ENCODE measurements around the gene PLPP6. TPM values are rescaled to one million over a fixed set of nuclear protein-coding genes. Genes with fewer than 3 reads are reported as not detected.

PLPP6 gene
- total RNA-seq, 4 donors from 2014 or later = 7.1 to 22.7 (median 16.3) TPM

DNA sequence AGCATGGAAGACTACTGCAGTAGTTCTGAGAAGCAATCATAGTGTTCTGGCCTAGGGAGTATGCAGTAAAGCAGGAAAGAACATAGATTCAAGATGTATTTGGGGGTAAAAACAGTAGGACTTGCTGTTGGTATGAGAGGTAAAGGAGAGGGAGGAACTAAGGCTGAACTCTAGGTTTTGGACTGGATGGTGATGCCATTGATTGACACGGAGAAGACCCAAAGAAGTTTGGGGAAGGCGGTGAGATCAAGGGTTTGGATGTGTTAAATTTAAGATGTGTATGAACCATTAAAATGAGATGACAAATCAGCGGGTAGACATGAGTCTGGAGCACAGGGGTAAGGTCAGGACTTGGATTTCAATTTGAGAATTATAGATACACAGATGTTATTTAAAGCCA, 15.3 kb downstream of the PLPP6 start:
- TF ChIP-seq EP300 (IDR thresholded peaks at IDR 0.05; ENCODE audit: low read depth) = no peak
- TF ChIP-seq, protein P1, sequence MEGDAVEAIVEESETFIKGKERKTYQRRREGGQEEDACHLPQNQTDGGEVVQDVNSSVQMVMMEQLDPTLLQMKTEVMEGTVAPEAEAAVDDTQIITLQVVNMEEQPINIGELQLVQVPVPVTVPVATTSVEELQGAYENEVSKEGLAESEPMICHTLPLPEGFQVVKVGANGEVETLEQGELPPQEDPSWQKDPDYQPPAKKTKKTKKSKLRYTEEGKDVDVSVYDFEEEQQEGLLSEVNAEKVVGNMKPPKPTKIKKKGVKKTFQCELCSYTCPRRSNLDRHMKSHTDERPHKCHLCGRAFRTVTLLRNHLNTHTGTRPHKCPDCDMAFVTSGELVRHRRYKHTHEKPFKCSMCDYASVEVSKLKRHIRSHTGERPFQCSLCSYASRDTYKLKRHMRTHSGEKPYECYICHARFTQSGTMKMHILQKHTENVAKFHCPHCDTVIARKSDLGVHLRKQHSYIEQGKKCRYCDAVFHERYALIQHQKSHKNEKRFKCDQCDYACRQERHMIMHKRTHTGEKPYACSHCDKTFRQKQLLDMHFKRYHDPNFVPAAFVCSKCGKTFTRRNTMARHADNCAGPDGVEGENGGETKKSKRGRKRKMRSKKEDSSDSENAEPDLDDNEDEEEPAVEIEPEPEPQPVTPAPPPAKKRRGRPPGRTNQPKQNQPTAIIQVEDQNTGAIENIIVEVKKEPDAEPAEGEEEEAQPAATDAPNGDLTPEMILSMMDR (IDR thresholded peaks at IDR 0.05) = no peak
- TF ChIP-seq POLR2AphosphoS5 (IDR thresholded peaks at IDR 0.05) = no peak
- no peak for TF ChIP-seq POLR2A (IDR thresholded peaks at IDR 0.05)
- intact Hi-C loops (cut with DNase I; ENCODE audit: low total_unique reads) (no loop called here), in situ Hi-C loops (cut with MboI; ENCODE audit: low pct_ligation_motif_present in 1 of 4, low pct_unique_long_range_greater_than_20kb in 1 of 4, low sequenced_read_pairs in 3 of 4) (loop anchor here in 2 of 4 donors (10.0 to 25.0 kb wide), 2 partner anchors 67 to 1335 kb away; partner anchors contain the start of genes AK3 (in 2 of the 2) and RANBP6 (in 1 of the 2))
- H3K4me3 ChIP-seq = no peak overlapping the region
- H3K4me1 ChIP-seq = peaks cover 18 to 28% (median 22%) of the 10 kb centered on the region in 4 donors
- H3K27ac ChIP-seq = peak overlapping the region; percentile 96 to 99 (median 97)
- H3K9me3 ChIP-seq = no peaks in the 10 kb centered on the region
- WGBS, 2 donors (ENCODE audit: low coverage in 1 of 2) = 73 to 81% methylated on average over 2 to 3 of the region's 3 CpGs
- DNase-seq = no peak
- no peaks in the 10 kb centered on the region for H3K27me3 ChIP-seq
- H3K36me3 ChIP-seq = no peaks in the 10 kb centered on the region

DNA sequence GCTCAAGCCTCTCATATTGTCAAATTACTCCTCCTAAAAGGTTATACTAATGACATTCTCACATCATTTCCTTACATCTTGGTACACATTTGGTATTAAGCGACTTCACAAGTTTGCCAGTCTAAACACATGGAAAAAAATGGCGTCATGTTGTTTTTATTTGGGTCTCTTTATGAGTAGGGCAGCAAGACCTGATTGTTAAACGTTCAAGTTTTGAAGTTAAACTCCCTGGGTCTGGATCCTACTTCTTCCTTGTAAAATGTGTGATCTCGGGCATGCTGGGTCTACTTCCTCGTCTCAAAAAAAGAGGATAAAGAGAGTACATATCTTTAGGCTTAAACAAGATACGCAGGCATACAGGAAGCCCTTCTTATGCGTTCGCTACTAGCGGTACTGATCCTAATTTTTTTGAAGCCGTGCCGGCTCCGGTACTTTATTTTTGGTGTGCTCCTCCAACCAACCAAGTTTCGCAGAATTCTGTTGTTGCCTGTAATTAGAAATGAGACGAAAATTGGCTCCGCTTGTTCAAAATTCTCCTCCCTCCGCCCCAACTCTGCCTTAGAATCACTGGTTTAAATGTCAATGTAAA, 16.7 kb downstream of the PLPP6 start:
- Histone ChIP-seq H3K4me3 (peak overlapping the region; percentile 36 to 80 (median 74)), H3K27ac (peak overlapping the region; percentile 96 to 99 (median 97)), H3K27me3 (no peaks in the 10 kb centered on the region), H3K9me3 (no peaks in the 10 kb centered on the region), H3K36me3 (no peaks in the 10 kb centered on the region), H3K4me1 (peaks cover 18 to 28% (median 22%) of the 10 kb centered on the region in 4 donors)
- intact Hi-C loops (cut with DNase I; ENCODE audit: low total_unique reads) (loop anchor here (1.0 to 2.0 kb wide), 2 partner anchors 16 to 63 kb away; partner anchors contain the start of genes AK3 and PLPP6), in situ Hi-C loops (cut with MboI; ENCODE audit: low pct_ligation_motif_present in 1 of 4, low pct_unique_long_range_greater_than_20kb in 1 of 4, low sequenced_read_pairs in 3 of 4) (loop anchor here in 2 of 4 donors (10.0 to 25.0 kb wide), 2 partner anchors 66 to 1334 kb away; partner anchors contain the start of genes AK3 (in 2 of the 2) and RANBP6 (in 1 of the 2))
- WGBS, 2 donors (ENCODE audit: low coverage in 1 of 2) = 0 to 1% methylated on average over 14 to 16 of the region's 16 CpGs
- TF ChIP-seq, protein P1 (IDR thresholded peaks at IDR 0.05) = no peak
- TF ChIP-seq POLR2AphosphoS5 (IDR thresholded peaks at IDR 0.05) = no peak
- DNase-seq = no peak

DNA sequence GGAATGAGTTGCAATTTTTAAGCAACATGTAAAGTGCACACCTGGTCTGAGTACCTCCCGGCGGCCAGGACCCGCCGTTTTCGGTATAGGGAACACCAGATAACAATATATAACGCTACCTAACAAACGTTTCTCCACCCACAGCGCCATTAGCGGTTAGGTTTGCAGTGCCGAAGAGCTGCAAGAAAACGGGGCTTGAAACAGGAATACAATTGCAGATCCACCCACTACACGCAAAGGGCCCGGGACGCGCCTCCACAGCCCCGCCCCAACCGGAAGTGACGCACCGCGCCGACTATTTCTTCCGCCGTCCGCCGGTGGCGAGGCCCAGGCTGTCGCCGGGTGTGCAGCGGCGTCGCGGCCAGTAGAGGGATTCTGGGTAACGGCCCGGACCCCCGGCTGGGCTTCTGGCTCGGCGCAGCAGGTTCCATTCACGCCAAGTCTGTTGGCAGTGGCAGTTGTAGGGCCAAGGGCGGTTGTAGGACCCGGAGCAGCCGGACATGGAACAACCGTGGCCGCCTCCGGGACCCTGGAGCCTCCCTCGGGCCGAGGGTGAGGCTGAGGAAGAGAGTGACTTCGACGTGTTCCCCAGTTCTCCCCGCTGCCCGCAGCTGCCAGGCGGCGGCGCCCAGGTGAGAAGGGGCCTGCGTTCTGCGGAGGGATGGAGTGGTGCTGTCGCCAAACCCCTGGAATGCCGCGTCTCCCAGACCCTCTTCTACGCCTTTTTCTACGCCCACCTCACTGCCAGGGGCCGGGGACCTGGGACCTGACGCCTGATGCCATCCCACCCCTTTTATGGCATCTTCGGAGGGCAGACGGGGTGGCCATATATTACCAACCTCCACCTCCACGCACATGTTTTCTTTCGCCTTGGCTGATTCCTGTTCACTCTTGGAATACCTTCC, 17.4 kb downstream of the PLPP6 start, which contains the start of gene CDC37L1:
Gene CDC37L1 (plus strand): TSS at position 302 of the 905 bp plus-strand sequence. CDS start 199 bp downstream, at position 501.
- no peaks in the 10 kb centered on the region for H3K9me3 ChIP-seq
- H3K4me3 ChIP-seq = peak within 1 kb of the TSS; percentile 60 to 80 (median 74)
- peak within 1 kb of the TSS; percentile 96 to 99 (median 97) for H3K27ac ChIP-seq
- H3K4me1 ChIP-seq = peaks cover 18 to 29% (median 22%) of the 10 kb centered on the region in 4 donors
- TF ChIP-seq, protein P1 (IDR thresholded peaks at IDR 0.05) = peak; percentile 73 to 98 (median 75)
- TF ChIP-seq POLR2AphosphoS5 (IDR thresholded peaks at IDR 0.05) (peak; percentile 99), EP300 (IDR thresholded peaks at IDR 0.05; ENCODE audit: low read depth) (no peak), POLR2A (IDR thresholded peaks at IDR 0.05) (peak; percentile 98)
- intact Hi-C loops (cut with DNase I; ENCODE audit: low total_unique reads) (loop anchor here (1.0 to 2.0 kb wide), 2 partner anchors 17 to 62 kb away; partner anchors contain the start of genes AK3 and PLPP6), in situ Hi-C loops (cut with MboI; ENCODE audit: low pct_ligation_motif_present in 1 of 4, low pct_unique_long_range_greater_than_20kb in 1 of 4, low sequenced_read_pairs in 3 of 4) (loop anchor here in 2 of 4 donors (10.0 to 25.0 kb wide), 2 partner anchors 65 to 1333 kb away; partner anchors contain the start of genes AK3 (in 2 of the 2) and RANBP6 (in 1 of the 2))
- H3K36me3 ChIP-seq = no peaks in the 10 kb centered on the region
- no peaks in the 10 kb centered on the region for H3K27me3 ChIP-seq
- WGBS, 2 donors (ENCODE audit: low coverage in 1 of 2) = 0 to 1% methylated on average over 4 to 60 of the region's 66 CpGs
- DNase-seq = peak; percentile 99
